GM23338 (cell line): ENCODE measurements around the gene VEPH1. TPM values are rescaled to one million over a fixed set of nuclear protein-coding genes. Genes with fewer than 3 reads are reported as not detected.
A peak's percentile ranks its signal among the peaks of the same experiment; 100 is the strongest.

Experiments used
- ATAC-seq: fragments of 200-7000 bp; cut with Tn5 transposase; 3 replicates; pipeline ENCODE4 v1.9.1; 2020
- DNase-seq: peaks from one replicate; pipeline ENCODE4 v3.0.0-alpha.2; 2015; ENCODE audit warnings: low spot score
- H2AFZ ChIP-seq: fragments of 200-600 bp; sonication (generic); 2 replicates; pipeline ENCODE4 v1.8.0; 2016; ENCODE audit warnings: antibody characterized with exemption, mild to moderate bottlenecking, moderate library complexity
- H3F3A ChIP-seq: fragments of 200-600 bp; sonication (generic); replicated peaks from 2 replicates; pipeline ENCODE4 v1.8.0; 2017; ENCODE audit warnings: antibody characterized with exemption, mixed run types, low read depth
- H3K27ac ChIP-seq: fragments of 200-600 bp; sonication (generic); 2 replicates; pipeline ENCODE4 v1.6.1; 2016; ENCODE audit warnings: low read depth
- H3K27me3 ChIP-seq: fragments of 200-600 bp; sonication (generic); 2 replicates; pipeline ENCODE4 v1.8.0; 2016; ENCODE audit warnings: mild to moderate bottlenecking, mixed run types, moderate library complexity; ENCODE audit not compliant: insufficient read depth
- H3K36me3 ChIP-seq: fragments of 200-600 bp; sonication (generic); 2 replicates; pipeline ENCODE4 v1.8.0; 2016; ENCODE audit warnings: mild to moderate bottlenecking; ENCODE audit not compliant: insufficient read depth
- H3K4me1 ChIP-seq: fragments of 200-600 bp; sonication (generic); 2 replicates; pipeline ENCODE4 v1.8.0; 2016; ENCODE audit warnings: mild to moderate bottlenecking, moderate library complexity; ENCODE audit not compliant: insufficient read depth
- H3K4me2 ChIP-seq: fragments of 200-600 bp; sonication (generic); 2 replicates; pipeline ENCODE4 v1.7.1; 2017; ENCODE audit warnings: mixed run types
- H3K4me3 ChIP-seq: fragments of 200-600 bp; sonication (generic); 2 replicates; pipeline ENCODE4 v1.6.1; 2016; ENCODE audit warnings: mixed run types
- H3K79me2 ChIP-seq: fragments of 200-600 bp; sonication (generic); replicated peaks from 2 replicates; pipeline ENCODE4 v1.8.0; 2017; ENCODE audit warnings: mild to moderate bottlenecking; ENCODE audit not compliant: insufficient read depth
- H3K9me2 ChIP-seq: fragments of 200-600 bp; sonication (generic); 2 replicates; pipeline ENCODE4 v1.8.0; 2017; ENCODE audit not compliant: insufficient read depth
- H4K20me1 ChIP-seq: fragments of 200-600 bp; sonication (generic); replicated peaks from 2 replicates; pipeline ENCODE4 v1.8.0; 2017; ENCODE audit warnings: mild to moderate bottlenecking; ENCODE audit not compliant: insufficient read depth
- H3K27ac Mint-ChIP-seq: 2 replicates; pipeline ENCODE4 v1.8.0; 2020; ENCODE audit warnings: inconsistent platforms, mild to moderate bottlenecking, moderate library complexity, mixed read lengths
- H3K27me3 Mint-ChIP-seq: 3 replicates; pipeline ENCODE4 v1.8.0; 2022; ENCODE audit warnings: low read depth, mild to moderate bottlenecking, moderate library complexity, mixed read lengths, inconsistent platforms; ENCODE audit not compliant: insufficient read depth, poor library complexity
- H3K36me3 Mint-ChIP-seq: 3 replicates; pipeline ENCODE4 v1.8.0; 2021; ENCODE audit warnings: low read depth, mild to moderate bottlenecking, inconsistent platforms, moderate library complexity, mixed read lengths
- H3K4me1 Mint-ChIP-seq: 3 replicates; pipeline ENCODE4 v1.8.0; 2020; ENCODE audit warnings: mild to moderate bottlenecking, inconsistent platforms, mixed read lengths
- H3K4me3 Mint-ChIP-seq: 3 replicates; pipeline ENCODE4 v1.8.0; 2021; ENCODE audit warnings: moderate library complexity, mild to moderate bottlenecking, inconsistent platforms, mixed read lengths
- H3K9me3 Mint-ChIP-seq: 3 replicates; pipeline ENCODE4 v1.8.0; 2020; ENCODE audit warnings: moderate library complexity, mild to moderate bottlenecking, inconsistent platforms, mixed read lengths
- CREB1 ChIP-seq: fragments of 250-450 bp; sonication (Bioruptor Pico); IDR thresholded peaks from 2 replicates; pipeline ENCODE4 v1.5.0; 2020; ENCODE audit warnings: low read depth, mild to moderate bottlenecking, moderate library complexity
- CTCF ChIP-seq, 2 experiments: fragments of 200-600 bp in 1 of 2; sonication (generic) in 1 of 2; conservative IDR thresholded peaks; 2 replicates each; pipeline versions ENCODE4 v1.5.1 to v1.6.1; 2016 to 2017; ENCODE audit warnings: antibody characterized with exemption in 2 of 2, low read depth in 2 of 2, mild to moderate bottlenecking in 2 of 2, moderate library complexity in 1 of 2
- JUNB ChIP-seq: IDR thresholded peaks from one replicate; pipeline ENCODE4 v1.6.1; 2016; ENCODE audit warnings: antibody characterized with exemption; ENCODE audit not compliant: unreplicated experiment
- REST ChIP-seq: IDR thresholded peaks from one replicate; pipeline ENCODE4 v1.6.1; 2018; ENCODE audit warnings: antibody characterized with exemption; ENCODE audit not compliant: unreplicated experiment
- STAT1 ChIP-seq: IDR thresholded peaks from one replicate; pipeline ENCODE4 v1.6.1; 2016; ENCODE audit warnings: antibody characterized with exemption; ENCODE audit not compliant: unreplicated experiment
- ZNF462 ChIP-seq: fragments of 250-450 bp; sonication (Bioruptor Pico); IDR thresholded peaks from 2 replicates; pipeline ENCODE4 v1.5.0; 2020; ENCODE audit warnings: mild to moderate bottlenecking, moderate library complexity
- polyA plus RNA-seq: library from polyadenylated mRNA; unstranded; fragments of >200 nt; fragmentation: Nextera tagmentation; extraction: Ambion mirVana; gene quantifications from 2 replicates; pipeline ENCODE4 v1.2.1, GENCODE V29; 2016
- total RNA-seq: library from RNA; depleted of rRNA; stranded (reverse); fragments of >200 nt; shearing (Covaris generic); gene quantifications from 2 replicates; pipeline ENCODE4 v1.2.3, GENCODE V29; 2014

VEPH1 gene
- total and polyA plus RNA-seq, 2 experiments from 2014 or later = 15.4 to 33.8 TPM

- TF ChIP-seq REST = no peak
These were observed 133.3 kb downstream of the VEPH1 start (continued) for GRCh38 chr3:157369727-157370421.

- Histone ChIP-seq H2AFZ (no peak overlapping the region), H3K27ac (no peak overlapping the region), H3K79me2 (no peaks in the 10 kb centered on the region), H3K36me3 (no peaks in the 10 kb centered on the region), H3F3A (no peaks in the 10 kb centered on the region), H3K27me3 (no peaks in the 10 kb centered on the region), H3K4me3 (no peak overlapping the region), H3K4me1 (no peaks in the 10 kb centered on the region), H3K9me2 (no peaks in the 10 kb centered on the region), H3K4me2 (no peak overlapping the region), H4K20me1 (no peaks in the 10 kb centered on the region)
- DNase-seq (peak; percentile 49), ATAC-seq (peak; percentile 70)
- Mint-ChIP-seq H3K4me1 (peaks cover 6% of the 10 kb centered on the region; the same call in 2 of the 3 replicates), H3K4me3 (no peak overlapping the region), H3K27me3 (peaks cover 5% of the 10 kb centered on the region), H3K9me3 (no peaks in the 10 kb centered on the region), H3K27ac (no peak overlapping the region), H3K36me3 (no peaks in the 10 kb centered on the region)
- peak; percentile 36 to 45; a peak in 3 of 4 replicates for TF ChIP-seq CTCF (conservative IDR thresholded peaks at IDR 0.05; ENCODE audit: low read depth in 2 of 2)
- no peak for TF ChIP-seq JUNB
- no peak for TF ChIP-seq ZNF462 (CRISPR knock-in tag)
- no peak for TF ChIP-seq REST
- TF ChIP-seq STAT1 = no peak
- TF ChIP-seq CREB1 (CRISPR knock-in tag) = no peak
These were observed 135.0 kb downstream of the VEPH1 start for GRCh38 chr3:157368171-157368570.
